Sigmoid colon (tissue), 4 donors: Measurements from ENCODE around the gene RPP14.
"Not testable (repeated sequence)": the region's sequence is repeated elsewhere in the genome, so short reads cannot be mapped to it uniquely, and the experiment has no call there.

Experiments used
- CTCF ChIP-seq, 4 experiments: fragments of 450-650 bp in 3 of 4; fragments of 200-600 bp in 1 of 4; IDR thresholded peaks; one replicate each; pipeline ENCODE4 v1.5.1; 2016 to 2019; ENCODE audit warnings: antibody characterized with exemption in 4 of 4, mild to moderate bottlenecking in 3 of 4, moderate library complexity in 2 of 4
- EP300 ChIP-seq, 4 donors: sonication (generic); formaldehyde crosslinking; IDR thresholded peaks; one replicate each; pipeline ENCODE4 v1.6.1; 2017; ENCODE audit warnings: antibody characterized with exemption in 4 of 4

- TF ChIP-seq CTCF, EP300 (IDR thresholded peaks at IDR 0.05): not testable (repeated sequence)
Observed at GRCh38 chr3:58339146-58339545, 33.1 kb downstream of the RPP14 start.
